ENCODE data around the gene EIF5A2. TPM values are rescaled to one million over a fixed set of nuclear protein-coding genes. Genes with fewer than 3 reads are reported as not detected.

Gene EIF5A2
- total RNA-seq, 1 experiment from 2014 or later, result 72.0 TPM

DNA sequence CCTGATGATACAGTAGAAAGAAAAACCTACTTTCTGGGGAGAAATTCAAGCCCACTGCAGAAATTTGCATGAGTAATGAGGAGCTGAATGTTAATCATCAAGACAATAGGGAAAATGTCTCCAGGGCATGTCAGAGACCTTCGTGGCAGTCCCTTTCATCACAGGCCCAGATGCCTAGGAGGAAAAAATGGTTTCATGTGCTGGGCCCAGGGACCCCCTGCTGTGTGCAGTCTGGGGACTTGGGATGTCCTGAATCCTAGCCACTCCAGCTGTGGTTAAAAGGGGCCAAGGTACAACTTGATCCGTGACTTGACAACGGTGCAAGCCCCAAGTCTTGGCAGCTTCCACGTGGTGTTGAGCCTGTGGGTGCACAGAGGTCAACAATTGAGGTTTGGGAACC, 10.3 kb upstream of the EIF5A2 start:
- in situ Hi-C loops (cut with HindIII; ENCODE audit: low pct_unique_long_range_greater_than_20kb, low sequenced_read_pairs) (no loop called here), intact Hi-C loops (cut with micrococcal nuclease; ENCODE audit: unreplicated experiment) (no loop called here)
- no peak overlapping the region for H3K27ac ChIP-seq (ENCODE audit: low read length)
- no TSS peak for BruUV-seq (replicated peaks)
- ATAC-seq (no peak), DNase-seq (ENCODE audit: low read depth, low spot score) (no peak)
- peaks cover 11% of the 10 kb centered on the region; the same call in 1 of the 2 replicates for H3K9me3 ChIP-seq (ENCODE audit: control insufficient read depth, insufficient read depth, low read depth, low read length)
- CTCF ChIA-PET, result no interaction called here
- no peaks in the 10 kb centered on the region for H3K27me3 ChIP-seq (ENCODE audit: control insufficient read depth, insufficient read depth, low read length)
- POLR2A ChIA-PET, result no interaction called here
- no peak overlapping the region for H3K4me3 ChIP-seq (ENCODE audit: low read depth in 2 of 2, low read length in 2 of 2)
- no peaks in the 10 kb centered on the region for H3K4me1 ChIP-seq (ENCODE audit: control insufficient read depth, insufficient read depth, low read length)
- TF ChIP-seq POLR2AphosphoS5 (IDR thresholded peaks at IDR 0.05; ENCODE audit: low read depth, low read length), result no peak
- TF ChIP-seq TCF7L2 (IDR thresholded peaks at IDR 0.05; ENCODE audit: low read depth, low read length), result no peak
- TF ChIP-seq, protein P1, sequence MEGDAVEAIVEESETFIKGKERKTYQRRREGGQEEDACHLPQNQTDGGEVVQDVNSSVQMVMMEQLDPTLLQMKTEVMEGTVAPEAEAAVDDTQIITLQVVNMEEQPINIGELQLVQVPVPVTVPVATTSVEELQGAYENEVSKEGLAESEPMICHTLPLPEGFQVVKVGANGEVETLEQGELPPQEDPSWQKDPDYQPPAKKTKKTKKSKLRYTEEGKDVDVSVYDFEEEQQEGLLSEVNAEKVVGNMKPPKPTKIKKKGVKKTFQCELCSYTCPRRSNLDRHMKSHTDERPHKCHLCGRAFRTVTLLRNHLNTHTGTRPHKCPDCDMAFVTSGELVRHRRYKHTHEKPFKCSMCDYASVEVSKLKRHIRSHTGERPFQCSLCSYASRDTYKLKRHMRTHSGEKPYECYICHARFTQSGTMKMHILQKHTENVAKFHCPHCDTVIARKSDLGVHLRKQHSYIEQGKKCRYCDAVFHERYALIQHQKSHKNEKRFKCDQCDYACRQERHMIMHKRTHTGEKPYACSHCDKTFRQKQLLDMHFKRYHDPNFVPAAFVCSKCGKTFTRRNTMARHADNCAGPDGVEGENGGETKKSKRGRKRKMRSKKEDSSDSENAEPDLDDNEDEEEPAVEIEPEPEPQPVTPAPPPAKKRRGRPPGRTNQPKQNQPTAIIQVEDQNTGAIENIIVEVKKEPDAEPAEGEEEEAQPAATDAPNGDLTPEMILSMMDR (IDR thresholded peaks at IDR 0.05), result no peak
- TF ChIP-seq SIN3A (IDR thresholded peaks at IDR 0.05; ENCODE audit: borderline replicate concordance, insufficient read depth, low read depth, low read length), result no peak
- TF ChIP-seq, protein P2, sequence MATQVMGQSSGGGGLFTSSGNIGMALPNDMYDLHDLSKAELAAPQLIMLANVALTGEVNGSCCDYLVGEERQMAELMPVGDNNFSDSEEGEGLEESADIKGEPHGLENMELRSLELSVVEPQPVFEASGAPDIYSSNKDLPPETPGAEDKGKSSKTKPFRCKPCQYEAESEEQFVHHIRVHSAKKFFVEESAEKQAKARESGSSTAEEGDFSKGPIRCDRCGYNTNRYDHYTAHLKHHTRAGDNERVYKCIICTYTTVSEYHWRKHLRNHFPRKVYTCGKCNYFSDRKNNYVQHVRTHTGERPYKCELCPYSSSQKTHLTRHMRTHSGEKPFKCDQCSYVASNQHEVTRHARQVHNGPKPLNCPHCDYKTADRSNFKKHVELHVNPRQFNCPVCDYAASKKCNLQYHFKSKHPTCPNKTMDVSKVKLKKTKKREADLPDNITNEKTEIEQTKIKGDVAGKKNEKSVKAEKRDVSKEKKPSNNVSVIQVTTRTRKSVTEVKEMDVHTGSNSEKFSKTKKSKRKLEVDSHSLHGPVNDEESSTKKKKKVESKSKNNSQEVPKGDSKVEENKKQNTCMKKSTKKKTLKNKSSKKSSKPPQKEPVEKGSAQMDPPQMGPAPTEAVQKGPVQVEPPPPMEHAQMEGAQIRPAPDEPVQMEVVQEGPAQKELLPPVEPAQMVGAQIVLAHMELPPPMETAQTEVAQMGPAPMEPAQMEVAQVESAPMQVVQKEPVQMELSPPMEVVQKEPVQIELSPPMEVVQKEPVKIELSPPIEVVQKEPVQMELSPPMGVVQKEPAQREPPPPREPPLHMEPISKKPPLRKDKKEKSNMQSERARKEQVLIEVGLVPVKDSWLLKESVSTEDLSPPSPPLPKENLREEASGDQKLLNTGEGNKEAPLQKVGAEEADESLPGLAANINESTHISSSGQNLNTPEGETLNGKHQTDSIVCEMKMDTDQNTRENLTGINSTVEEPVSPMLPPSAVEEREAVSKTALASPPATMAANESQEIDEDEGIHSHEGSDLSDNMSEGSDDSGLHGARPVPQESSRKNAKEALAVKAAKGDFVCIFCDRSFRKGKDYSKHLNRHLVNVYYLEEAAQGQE (IDR thresholded peaks at IDR 0.05; ENCODE audit: insufficient read depth in 1 of 2, low read depth in 2 of 2, low read length in 1 of 2), result no peak
- H3K36me3 ChIP-seq (ENCODE audit: control insufficient read depth, insufficient read depth, low read length), result no peaks in the 10 kb centered on the region

DNA sequence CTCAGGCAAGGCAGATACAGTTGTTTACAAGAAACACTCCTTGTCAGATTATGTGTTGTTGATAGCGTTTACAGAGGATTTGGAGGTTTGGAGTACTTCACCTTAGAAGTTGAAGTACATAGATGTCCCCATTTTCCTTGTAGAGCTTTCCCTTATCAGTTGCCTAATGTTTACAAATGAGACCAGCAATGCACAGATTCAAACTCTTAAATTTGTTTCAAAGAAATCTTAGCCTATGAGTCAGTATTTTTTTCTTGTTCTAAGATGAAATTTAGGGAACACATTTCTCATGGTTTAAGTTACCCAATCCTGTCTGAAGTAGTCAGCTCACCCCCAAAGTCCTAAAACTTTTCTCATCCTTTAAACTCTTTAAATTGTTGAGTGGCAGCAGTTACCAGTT, 6.3 kb upstream of the EIF5A2 start:
- no peak overlapping the region for H3K4me3 ChIP-seq (ENCODE audit: low read depth in 2 of 2, low read length in 2 of 2)
- in situ Hi-C loops (cut with HindIII; ENCODE audit: low pct_unique_long_range_greater_than_20kb, low sequenced_read_pairs), result no loop called here
- ChIA-PET POLR2A (no interaction called here), CTCF (no interaction called here)
- H3K36me3 ChIP-seq (ENCODE audit: control insufficient read depth, insufficient read depth, low read length), result no peaks in the 10 kb centered on the region
- peaks cover 17% of the 10 kb centered on the region; the same call in 1 of the 2 replicates for H3K9me3 ChIP-seq (ENCODE audit: control insufficient read depth, insufficient read depth, low read depth, low read length)
- no peaks in the 10 kb centered on the region for H3K4me1 ChIP-seq (ENCODE audit: control insufficient read depth, insufficient read depth, low read length)
- intact Hi-C loops (cut with micrococcal nuclease; ENCODE audit: unreplicated experiment), result no loop called here
- H3K27me3 ChIP-seq (ENCODE audit: control insufficient read depth, insufficient read depth, low read length), result no peaks in the 10 kb centered on the region
- no peak for DNase-seq (ENCODE audit: low read depth, low spot score)
- TF ChIP-seq, protein P2 (IDR thresholded peaks at IDR 0.05; ENCODE audit: insufficient read depth in 1 of 2, low read depth in 2 of 2, low read length in 1 of 2), result no peak
- TF ChIP-seq, protein P1 (IDR thresholded peaks at IDR 0.05), result no peak
- TF ChIP-seq TCF7L2 (IDR thresholded peaks at IDR 0.05; ENCODE audit: low read depth, low read length), result no peak
- TF ChIP-seq SIN3A (IDR thresholded peaks at IDR 0.05; ENCODE audit: borderline replicate concordance, insufficient read depth, low read depth, low read length), result no peak
- TF ChIP-seq POLR2AphosphoS5 (IDR thresholded peaks at IDR 0.05; ENCODE audit: low read depth, low read length), result no peak
- no peak overlapping the region for H3K27ac ChIP-seq (ENCODE audit: low read length)
- ATAC-seq, result no peak
- BruUV-seq (replicated peaks), result no TSS peak
